HG03097 (cell line): Measurements from ENCODE around the gene MAP3K2.

Experiments used
- ATAC-seq: cut with Tn5 transposase; IDR thresholded peaks from one replicate; pipeline ENCODE4 v1.9.1; 2021; ENCODE audit not compliant: unreplicated experiment, low FRiP score

The MAP3K2 gene, protein sequence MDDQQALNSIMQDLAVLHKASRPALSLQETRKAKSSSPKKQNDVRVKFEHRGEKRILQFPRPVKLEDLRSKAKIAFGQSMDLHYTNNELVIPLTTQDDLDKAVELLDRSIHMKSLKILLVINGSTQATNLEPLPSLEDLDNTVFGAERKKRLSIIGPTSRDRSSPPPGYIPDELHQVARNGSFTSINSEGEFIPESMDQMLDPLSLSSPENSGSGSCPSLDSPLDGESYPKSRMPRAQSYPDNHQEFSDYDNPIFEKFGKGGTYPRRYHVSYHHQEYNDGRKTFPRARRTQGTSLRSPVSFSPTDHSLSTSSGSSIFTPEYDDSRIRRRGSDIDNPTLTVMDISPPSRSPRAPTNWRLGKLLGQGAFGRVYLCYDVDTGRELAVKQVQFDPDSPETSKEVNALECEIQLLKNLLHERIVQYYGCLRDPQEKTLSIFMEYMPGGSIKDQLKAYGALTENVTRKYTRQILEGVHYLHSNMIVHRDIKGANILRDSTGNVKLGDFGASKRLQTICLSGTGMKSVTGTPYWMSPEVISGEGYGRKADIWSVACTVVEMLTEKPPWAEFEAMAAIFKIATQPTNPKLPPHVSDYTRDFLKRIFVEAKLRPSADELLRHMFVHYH

DNA sequence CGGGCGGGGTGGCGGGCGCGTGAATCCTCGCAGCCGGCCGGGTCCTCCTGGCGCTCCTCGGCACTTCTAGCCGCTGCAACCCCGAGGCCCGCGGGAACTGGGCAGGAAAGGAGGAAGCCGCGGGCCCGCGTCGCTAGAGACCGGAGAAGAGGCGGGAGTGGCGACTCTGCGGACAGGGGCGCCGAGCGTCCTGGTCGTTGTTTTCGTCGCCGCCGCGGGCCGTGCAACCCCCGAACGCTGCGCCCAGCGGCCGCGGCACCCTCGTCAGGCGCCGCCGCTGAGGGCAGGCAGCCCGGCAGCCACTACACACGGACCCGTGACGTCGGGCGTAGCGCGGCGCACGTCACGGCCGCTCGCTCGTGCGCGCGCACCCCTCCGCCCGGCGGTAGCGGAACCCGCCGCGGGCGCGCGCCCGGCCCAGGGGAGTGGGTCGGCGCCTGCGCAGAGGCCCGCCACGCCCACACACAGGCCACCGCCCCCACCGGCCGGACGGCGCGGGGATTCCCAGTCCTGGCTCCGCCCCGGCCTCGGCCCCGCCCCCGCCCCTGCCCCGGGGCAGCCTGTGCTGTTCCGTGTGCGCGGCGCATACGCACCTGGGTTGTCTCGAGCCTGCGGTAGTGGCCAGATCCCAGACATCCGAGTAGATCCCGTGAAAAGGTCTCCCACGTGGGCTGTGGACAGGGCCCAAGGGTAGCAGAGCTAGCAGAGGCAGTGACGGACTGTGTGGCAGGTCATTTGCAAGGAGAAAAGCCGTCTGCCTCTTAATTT, at the start of gene MAP3K2:
MAP3K2 (minus strand) TSS at position 321 of the 768 bp plus-strand sequence. CDS start 44,846 bp downstream, outside the sequence.
- ATAC-seq, result peak; percentile 76

DNA sequence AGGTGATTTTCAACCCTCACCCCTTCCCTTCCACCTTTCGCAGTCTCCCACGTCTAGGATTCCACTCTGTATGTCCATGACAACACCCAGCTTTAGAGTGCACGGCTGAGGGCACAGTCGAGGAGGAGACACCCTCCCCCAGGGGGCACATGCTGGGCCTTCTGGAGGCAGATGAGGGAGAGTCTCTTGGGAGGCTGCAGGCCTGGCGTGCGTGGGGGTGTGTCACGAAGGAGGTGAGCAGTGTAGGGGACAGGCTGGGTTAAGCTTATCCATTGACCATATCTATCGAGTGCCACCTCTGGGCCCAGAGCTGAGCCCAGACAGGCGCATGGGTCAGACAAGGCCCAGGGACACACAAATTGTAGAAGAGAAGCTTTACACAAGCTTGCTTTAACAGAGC, 49.3 kb upstream of the MAP3K2 start:
- no peak for ATAC-seq

DNA sequence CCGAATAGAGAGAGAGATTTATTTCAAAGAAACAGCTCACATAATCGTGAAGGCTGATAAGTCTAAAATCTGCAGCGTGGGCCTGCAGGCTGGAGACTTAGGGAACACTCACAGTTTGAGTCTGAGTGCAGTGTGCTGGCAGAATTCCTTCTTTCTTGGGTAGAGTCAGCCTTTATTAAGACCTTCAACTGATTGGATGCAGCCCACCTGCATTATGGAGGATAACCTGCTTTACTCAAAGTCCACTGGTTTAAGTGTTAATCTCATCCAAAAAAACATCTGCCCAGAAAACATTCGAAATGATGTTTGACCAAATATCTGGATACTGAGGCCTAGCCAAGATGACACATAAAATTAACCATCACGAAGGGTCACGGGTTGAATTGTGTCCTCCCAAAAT, 46.7 kb upstream of the MAP3K2 start:
- ATAC-seq, result no peak

DNA sequence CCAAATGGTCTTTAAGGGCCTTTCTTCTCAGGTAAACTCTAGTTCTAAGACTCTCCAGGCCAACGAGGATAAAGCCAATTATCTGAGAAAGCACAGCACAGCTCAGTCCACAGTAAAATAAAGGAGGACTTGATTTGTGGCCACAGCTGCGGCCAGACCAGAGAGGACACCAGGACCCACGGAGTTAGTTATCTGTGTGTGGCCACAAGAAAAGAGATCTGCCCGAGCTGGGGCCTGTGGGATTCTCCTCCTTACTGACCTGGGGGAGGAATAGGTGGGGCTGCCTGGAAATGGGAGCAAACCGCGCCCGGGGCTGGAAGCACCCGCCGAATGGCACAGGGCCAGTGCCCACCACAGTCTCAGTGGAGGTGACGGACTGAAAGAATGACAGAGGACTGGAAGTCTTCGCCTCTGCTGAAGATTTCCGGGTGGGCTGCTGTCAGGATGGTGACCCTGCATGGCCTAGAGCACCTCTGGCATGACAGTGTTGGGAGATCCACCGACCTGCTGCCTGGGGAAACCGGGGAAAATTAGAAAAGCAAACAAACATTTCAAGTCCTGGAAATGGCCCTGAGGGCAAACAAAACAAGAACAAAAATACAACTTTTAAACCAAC, 43.7 kb upstream of the MAP3K2 start:
- ATAC-seq, result no peak

DNA sequence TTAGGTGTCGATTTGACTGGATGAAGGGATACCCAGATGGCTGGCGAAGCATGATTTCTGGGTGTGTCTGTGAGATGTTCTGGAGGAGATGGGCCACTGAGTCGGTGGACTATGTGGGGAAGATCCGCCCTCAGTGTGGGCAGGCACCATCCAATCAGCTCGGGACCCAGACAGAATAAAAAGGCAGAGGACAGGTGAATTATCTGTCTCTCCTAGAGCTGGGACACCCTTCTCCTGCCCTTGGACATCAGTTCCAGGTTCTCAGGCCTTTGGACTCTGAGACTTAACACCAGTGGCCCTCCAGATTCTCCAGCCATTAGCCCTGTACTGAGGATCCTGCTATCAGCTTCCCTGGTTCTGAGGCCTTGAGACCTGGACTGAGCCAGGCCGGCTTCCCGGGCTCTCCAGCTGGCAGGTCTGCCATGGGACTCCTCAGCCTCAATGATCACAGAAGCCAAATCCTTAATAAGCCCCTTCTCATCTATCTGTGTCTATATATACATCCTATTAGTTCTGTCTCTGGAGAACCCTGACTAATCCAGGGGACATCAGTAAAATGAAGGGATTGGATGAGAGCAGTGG, 42.2 kb upstream of the MAP3K2 start:
- ATAC-seq, result no peak

DNA sequence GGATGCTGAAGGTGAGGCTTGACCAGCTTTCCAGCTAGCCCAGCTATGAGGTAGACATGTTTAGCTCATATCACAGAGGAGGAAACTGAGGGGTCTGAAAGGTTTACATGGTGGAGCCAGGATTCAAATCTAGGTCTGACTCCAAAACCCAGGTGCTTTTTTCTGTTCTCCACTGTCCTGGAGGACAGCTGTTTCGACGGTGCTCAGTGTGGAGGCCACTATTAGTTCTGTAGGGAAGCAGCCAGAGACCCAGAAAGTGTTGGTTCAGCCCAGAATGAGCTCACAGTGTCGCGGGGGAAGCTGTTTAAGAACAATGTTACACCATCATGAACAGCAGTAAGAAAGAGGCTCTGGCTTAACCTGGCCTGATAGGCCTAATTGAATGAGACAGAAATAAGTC, 41.5 kb upstream of the MAP3K2 start:
- no peak for ATAC-seq

DNA sequence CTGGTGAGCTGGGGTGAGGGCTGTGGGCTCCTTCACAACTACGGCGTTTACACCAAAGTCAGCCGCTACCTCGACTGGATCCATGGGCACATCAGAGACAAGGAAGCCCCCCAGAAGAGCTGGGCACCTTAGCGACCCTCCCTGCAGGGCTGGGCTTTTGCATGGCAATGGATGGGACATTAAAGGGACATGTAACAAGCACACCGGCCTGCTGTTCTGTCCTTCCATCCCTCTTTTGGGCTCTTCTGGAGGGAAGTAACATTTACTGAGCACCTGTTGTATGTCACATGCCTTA, 41.0 kb upstream of the MAP3K2 start:
- ATAC-seq, result no peak

DNA sequence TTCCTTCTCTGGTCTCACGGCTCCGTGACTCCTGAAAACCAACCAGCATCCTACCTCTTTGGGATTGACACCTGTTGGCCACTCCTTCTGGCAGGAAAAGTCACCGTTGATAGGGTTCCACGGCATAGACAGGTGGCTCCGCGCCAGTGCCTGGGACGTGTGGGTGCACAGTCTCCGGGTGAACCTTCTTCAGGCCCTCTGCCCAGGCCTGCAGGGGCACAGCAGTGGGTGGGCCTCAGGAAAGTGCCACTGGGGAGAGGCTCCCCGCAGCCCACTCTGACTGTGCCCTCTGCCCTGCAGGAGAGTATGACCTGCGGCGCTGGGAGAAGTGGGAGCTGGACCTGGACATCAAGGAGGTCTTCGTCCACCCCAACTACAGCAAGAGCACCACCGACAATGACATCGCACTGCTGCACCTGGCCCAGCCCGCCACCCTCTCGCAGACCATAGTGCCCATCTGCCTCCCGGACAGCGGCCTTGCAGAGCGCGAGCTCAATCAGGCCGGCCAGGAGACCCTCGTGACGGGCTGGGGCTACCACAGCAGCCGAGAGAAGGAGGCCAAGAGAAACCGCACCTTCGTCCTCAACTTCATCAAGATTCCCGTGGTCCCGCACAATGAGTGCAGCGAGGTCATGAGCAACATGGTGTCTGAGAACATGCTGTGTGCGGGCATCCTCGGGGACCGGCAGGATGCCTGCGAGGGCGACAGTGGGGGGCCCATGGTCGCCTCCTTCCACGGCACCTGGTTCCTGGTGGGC, 40.5 kb upstream of the MAP3K2 start:
- ATAC-seq, result no peak

DNA sequence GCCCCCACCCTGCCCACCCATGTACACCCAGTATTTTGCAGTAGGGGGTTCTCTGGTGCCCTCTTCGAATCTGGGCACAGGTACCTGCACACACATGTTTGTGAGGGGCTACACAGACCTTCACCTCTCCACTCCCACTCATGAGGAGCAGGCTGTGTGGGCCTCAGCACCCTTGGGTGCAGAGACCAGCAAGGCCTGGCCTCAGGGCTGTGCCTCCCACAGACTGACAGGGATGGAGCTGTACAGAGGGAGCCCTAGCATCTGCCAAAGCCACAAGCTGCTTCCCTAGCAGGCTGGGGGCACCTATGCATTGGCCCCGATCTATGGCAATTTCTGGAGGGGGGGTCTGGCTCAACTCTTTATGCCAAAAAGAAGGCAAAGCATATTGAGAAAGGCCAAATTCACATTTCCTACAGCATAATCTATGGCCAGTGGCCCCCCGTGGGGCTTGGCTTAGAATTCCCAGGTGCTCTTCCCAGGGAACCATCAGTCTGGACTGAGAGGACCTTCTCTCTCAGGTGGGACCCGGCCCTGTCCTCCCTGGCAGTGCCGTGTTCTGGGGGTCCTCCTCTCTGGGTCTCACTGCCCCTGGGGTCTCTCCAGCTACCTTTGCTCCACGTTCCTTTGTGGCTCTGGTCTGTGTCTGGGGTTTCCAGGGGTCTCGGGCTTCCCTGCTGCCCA, 39.7 kb upstream of the MAP3K2 start:
- ATAC-seq, result no peak

DNA sequence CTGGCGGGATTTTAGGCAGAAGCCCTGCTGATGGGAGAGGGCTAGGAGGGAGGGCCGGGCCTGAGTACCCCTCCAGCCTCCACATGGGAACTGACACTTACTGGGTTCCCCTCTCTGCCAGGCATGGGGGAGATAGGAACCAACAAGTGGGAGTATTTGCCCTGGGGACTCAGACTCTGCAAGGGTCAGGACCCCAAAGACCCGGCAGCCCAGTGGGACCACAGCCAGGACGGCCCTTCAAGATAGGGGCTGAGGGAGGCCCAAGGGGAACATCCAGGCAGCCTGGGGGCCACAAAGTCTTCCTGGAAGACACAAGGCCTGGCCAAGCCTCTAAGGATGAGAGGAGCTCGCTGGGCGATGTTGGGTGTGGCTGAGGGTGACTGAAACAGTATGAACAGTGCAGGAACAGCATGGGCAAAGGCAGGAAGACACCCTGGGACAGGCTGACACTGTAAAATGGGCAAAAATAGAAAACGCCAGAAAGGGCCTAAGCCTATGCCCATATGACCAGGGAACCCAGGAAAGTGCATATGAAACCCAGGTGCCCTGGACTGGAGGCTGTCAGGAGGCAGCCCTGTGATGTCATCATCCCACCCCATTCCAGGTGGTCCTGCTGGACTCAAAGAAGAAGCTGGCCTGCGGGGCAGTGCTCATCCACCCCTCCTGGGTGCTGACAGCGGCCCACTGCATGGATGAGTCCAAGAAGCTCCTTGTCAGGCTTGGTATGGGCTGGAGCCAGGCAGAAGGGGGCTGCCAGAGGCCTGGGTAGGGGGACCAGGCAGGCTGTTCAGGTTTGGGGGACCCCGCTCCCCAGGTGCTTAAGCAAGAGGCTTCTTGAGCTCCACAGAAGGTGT, 39.0 kb upstream of the MAP3K2 start:
- ATAC-seq, result no peak

DNA sequence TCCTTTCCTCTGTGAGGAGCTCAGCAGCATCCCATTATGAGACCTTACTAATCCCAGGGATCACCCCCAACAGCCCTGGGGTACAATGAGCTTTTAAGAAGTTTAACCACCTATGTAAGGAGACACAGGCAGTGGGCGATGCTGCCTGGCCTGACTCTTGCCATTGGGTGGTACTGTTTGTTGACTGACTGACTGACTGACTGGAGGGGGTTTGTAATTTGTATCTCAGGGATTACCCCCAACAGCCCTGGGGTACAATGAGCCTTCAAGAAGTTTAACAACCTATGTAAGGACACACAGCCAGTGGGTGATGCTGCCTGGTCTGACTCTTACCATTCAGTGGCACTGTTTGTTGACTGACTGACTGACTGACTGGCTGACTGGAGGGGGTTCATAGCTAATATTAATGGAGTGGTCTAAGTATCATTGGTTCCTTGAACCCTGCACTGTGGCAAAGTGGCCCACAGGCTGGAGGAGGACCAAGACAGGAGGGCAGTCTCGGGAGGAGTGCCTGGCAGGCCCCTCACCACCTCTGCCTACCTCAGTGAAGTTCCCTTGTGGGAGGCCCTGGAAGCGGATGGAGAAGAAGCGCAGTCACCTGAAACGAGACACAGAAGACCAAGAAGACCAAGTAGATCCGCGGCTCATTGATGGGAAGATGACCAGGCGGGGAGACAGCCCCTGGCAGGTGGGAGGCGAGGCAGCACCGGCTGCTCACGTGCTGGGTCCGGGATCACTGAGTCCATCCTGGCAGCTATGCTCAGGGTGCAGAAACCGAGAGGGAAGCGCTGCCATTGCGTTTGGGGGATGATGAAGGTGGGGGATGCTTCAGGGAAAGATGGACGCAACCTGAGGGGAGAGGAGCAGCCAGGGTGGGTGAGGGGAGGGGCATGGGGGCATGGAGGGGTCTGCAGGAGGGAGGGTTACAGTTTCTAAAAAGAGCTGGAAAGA, 38.0 kb upstream of the MAP3K2 start:
- ATAC-seq, result no peak

DNA sequence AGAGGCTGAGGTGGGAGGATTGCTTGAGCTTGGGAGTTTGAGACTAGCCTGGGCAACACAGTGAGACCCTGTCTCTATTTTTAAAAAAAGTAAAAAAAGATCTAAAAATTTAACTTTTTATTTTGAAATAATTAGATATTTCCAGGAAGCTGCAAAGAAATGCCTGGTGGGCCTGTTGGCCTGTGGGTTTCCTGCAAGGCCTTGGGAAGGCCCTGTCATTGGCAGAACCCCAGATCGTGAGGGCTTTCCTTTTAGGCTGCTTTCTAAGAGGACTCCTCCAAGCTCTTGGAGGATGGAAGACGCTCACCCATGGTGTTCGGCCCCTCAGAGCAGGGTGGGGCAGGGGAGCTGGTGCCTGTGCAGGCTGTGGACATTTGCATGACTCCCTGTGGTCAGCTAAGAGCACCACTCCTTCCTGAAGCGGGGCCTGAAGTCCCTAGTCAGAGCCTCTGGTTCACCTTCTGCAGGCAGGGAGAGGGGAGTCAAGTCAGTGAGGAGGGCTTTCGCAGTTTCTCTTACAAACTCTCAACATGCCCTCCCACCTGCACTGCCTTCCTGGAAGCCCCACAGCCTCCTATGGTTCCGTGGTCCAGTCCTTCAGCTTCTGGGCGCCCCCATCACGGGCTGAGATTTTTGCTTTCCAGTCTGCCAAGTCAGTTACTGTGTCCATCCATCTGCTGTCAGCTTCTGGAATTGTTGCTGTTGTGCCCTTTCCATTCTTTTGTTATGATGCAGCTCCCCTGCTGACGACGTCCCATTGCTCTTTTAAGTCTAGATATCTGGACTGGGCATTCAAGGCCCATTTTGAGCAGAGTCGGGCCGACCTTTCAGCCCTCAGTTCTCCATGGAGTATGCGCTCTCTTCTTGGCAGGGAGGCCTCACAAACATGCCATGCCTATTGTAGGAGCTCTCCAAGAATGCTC, 37.1 kb upstream of the MAP3K2 start:
- no peak for ATAC-seq

DNA sequence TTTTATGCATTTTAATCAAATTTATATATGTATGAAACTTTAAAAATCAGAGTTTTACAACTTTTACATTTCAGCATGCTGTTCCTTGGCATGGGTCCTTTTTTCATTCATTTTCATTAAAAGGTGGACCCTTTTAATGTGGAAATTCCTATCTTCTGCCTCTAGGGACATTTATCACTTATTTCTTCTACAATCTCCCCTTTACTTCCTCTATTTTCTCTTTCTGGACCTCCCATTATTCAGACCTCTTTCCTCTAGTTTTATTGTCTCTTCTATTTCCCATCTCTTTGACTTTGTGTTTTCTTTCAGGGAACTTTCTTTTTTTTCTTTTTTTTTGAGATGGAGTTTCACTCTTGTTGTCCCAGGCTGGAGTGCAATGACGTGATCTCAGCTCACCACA, 36.1 kb upstream of the MAP3K2 start:
- no peak for ATAC-seq

DNA sequence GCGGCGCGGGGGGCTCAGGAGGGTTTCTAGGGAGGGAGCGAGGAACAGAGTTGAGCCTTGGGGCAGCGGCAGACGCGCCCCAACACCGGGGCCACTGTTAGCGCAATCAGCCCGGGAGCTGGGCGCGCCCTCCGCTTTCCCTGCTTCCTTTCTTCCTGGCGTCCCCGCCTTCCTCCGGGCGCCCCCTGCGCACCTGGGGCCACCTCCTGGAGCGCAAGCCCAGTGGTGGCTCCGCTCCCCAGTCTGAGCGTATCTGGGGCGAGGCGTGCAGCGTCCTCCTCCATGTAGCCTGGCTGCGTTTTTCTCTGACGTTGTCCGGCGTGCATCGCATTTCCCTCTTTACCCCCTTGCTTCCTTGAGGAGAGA, 35.7 kb upstream of the MAP3K2 start:
- ATAC-seq, result no peak

DNA sequence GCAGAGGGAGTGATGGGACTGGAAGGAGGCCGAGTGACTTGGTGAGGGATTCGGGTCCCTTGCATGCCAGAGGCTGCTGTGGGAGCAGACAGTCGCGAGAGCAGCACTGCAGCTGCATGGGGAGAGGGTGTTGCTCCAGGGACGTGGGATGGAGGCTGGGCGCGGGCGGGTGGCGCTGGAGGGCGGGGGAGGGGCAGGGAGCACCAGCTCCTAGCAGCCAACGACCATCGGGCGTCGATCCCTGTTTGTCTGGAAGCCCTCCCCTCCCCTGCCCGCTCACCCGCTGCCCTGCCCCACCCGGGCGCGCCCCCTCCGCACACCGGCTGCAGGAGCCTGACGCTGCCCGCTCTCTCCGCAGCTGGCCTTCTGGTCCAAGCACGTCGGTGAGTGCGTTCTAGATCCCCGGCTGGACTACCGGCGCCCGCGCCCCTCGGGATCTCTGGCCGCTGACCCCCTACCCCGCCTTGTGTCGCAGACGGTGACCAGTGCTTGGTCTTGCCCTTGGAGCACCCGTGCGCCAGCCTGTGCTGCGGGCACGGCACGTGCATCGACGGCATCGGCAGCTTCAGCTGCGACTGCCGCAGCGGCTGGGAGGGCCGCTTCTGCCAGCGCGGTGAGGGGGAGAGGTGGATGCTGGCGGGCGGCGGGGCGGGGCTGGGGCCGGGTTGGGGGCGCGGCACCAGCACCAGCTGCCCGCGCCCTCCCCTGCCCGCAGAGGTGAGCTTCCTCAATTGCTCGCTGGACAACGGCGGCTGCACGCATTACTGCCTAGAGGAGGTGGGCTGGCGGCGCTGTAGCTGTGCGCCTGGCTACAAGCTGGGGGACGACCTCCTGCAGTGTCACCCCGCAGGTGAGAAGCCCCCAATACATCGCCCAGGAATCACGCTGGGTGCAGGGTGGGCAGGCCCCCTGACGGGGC, 35.0 kb upstream of the MAP3K2 start:
- ATAC-seq, result no peak
